Hematopoietic multipotent progenitor cell treated with erythropoietin and hydrocortisone succinate and interleukin-3 and kit ligand, for 15 days (in vitro differentiated cells): ENCODE results near the gene KLF9.
A peak's percentile ranks its signal among the peaks of the same experiment; 100 is the strongest.

Experiments used
- DNase-seq: peaks from one replicate; pipeline ENCODE4 v3.0.0-alpha.2; 2015; ENCODE audit warnings: low spot score

The KLF9 gene

DNA sequence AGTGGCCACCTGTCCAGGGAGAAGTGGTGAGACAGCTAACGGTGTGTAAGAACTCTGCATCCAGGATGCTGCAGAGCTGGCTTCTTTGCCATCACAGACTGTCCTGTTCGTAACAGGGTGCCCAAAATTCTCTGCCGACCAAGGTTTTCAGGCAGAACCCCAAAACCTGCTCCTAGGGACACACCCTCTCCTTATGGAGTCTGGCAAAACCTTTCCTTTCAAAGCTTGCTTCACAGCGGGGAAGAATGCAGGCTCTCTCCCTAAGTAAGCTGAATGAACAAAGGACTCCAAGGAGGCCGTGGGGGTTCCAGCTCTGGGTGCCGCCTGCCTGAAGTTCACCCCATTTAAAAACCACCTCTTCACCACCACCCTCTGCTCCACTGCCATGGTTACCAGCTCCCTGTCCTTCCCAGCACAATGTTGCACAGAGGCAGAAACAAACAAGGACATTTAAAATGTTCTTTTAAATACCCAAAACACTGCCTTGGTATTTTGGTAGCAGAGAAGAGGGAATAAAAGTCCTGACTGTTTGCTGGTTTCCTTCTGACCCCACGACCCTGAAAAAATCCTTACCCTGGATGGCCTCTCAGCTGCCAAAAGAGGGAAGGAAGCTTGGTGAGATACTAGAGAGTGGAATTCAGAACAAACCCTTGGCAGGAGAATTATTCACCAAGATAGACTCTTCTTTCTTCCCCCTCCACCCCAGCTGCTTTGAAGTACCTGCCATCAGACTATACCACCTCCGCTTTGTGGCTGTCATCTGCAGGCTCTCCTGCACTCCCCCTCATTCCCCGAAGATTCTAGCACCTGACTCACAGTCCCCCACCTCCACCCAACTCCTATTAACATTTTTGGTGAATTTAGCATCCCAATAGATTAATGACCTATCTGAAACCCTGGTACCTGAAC is 7.1 kb upstream of the KLF9 start:
- DNase-seq: no peak

DNA sequence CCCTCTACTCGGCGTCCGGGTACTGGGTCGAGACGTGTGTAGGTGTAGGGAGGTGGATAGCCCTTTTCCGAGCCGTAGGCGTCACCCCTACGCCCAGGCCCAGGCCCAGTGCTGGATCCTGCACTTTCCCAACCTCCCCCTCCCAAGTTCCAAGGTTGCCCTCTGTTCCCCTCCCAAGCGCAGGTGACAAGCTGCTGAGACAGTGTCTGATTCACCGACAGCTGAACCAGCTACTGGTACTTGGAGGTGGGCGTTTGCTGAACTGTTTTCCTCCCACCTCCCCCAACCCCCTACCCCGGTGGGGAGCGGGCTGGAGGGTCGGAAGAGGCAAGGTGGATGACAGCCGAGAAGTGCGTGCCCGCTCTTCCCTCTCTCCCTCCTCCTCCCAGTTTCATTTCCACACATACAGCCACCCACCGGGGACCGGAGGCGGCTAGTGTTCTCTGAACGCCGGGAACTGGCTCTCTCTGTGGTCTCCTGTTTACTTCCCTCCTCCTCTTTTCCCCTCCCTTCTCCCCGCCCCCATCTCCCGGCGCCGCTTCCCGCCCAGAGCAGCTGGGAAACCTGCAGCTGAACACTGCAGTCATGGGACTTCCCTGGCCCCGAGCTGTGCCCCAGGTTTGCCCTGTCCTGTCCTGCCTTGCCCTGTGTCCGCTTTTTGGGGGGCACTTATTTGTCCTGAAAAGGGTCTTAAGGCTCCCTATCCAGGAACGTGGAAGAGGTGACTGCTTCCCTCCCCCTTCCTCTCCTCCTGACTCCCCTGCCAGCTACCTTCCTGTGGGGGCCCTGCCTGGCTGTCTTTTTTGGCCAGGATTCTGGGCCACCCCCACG is 6.2 kb upstream of the KLF9 start:
- DNase-seq: no peak

DNA sequence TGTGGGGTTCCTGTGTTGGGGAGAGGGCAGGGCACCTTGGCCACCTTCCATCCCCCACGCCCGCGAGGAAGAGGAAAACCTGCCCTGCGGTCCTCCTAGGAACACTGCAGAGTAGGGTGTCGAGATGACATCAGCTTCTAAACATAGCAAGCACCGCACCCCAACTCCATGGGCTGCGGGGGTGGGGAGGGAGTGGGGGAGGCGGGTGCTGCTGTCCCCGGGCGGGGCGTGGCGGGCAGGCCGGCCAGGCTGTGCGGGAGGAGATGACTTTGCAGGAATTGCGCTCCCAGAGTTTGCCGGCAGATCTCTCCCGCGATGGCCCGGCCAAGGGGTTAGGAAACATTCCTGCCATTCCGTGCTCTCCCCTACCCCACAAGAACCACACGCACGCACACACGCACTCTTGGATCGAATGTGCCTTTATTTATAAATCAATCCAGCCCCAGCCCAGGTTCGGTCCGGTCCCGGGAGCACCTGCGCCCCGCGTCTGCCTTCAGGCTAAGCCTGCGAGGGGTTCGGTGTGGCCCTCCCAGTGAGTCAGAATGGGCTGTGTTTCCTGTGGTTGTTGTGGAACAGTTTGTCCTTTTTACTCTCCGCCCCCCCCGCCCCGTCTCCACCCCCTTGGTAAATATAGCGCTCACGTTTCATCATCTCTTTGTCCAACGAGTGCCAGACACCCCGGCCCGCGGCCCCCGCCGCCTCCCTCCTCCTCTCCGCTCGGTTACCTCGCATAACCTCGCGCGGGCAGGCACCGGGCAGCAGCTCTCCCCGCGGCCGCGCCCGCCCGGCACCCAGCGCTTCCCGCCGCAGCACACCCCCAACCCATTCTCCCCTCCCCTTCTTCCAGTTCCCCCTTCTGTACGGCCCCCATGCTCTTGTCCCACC is 5.3 kb upstream of the KLF9 start:
- DNase-seq: peak; percentile 91

DNA sequence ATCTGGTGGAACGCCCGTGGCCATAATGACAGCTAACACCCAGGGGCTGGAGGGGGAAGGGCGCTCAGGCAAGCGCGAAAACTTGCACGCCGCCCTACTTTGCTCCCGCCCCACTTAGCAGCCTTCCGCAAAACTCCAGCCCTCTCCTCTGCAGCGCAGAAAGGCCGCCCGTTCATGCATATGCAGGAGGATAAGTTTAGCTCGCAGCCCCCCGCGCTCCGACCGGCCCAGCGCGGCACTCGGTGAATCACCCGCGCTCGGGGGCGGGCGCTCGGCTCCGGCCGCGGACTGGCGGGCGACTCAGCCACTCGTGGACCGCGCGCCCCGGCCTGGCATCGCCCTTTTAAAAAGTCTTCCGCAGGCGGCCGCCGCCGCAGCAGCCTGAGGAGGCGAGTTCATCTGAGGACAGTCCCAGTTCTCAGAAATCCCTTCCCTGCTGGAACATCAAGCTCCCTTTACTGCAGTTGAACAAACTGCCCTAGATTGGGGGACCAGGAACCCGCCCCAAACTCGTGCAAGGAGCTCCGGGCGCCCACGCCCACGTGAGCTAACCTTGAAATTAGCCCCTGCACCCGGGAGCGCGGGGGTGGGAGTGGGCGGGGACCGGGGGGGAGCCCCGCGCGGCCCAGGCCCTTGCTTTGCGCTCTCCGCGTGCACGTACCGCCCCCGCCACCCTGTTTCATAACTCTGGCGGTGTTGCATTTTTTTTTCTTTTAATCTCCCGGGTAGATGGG is 4.5 kb upstream of the KLF9 start:
- DNase-seq: peak; percentile 84

- DNase-seq: no peak
These were observed 1.0 kb upstream of the KLF9 start for GRCh38 chr9:70415476-70415875.

GRCh38 chr9:70415041-70415440 is 584 bp upstream of the KLF9 start:
- no peak for DNase-seq

DNA sequence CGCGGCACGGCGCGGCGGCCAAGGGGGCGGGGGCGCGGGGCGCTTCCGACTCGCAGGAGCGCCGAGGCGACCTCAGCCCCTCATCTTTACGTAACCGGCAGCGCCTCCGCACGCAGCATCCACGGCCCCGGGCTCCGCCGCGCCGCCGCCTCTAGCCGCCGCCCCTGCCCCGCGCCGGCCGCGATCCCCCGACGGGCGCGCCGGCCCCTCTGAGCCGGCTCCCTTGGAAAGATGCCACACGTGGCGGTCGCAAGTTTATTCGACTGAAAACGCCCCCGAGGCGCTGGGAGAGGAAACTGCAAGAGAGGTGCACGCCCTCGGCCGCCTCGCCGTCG is 1.0 kb downstream of the KLF9 start:
- no peak for DNase-seq

GRCh38 chr9:70412832-70413463 is 1.5 kb downstream of the KLF9 start:
- DNase-seq: peak; percentile 48

GRCh38 chr9:70411930-70412831 is 2.3 kb downstream of the KLF9 start:
- peak; percentile 78 for DNase-seq

DNA sequence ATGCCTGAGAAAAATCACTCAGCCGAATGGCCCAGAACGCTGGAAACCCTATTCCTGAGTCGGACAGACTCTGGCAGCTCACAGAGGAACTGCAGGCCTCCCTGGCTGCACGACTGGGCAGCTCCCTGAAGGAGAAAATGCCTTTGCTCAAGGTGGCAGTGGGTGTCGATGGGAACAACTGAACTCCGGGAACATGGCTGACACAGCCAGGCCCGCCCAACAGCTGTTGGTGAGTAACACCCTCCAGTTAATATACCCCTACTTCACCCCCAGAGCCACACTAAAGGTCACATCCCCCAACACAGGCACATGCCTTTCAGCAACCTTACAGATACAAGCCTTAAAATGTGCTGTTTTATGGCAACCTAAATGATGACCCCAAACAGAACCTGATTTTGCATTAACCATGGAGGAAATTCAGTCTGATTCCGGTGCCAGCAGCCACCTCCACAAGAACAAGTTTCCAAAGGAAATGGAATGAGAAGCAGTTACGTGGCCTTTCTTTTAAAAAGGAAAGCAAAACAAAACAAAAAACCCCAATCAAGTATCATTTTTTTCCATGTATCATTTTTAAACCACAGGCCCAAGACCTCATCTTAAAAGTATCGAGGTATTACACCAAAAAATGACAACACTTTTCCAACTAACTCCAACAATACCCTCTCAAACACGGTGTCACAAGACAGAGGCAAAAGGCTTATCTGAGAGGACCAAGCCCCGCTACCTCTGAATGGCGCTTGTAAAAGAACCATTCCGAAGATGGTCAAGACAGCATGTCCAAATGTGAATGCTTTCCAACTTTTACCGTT is 3.1 kb downstream of the KLF9 start:
- no peak for DNase-seq

- DNase-seq: no peak
These were observed 4.1 kb downstream of the KLF9 start for GRCh38 chr9:70410368-70410767.

DNA sequence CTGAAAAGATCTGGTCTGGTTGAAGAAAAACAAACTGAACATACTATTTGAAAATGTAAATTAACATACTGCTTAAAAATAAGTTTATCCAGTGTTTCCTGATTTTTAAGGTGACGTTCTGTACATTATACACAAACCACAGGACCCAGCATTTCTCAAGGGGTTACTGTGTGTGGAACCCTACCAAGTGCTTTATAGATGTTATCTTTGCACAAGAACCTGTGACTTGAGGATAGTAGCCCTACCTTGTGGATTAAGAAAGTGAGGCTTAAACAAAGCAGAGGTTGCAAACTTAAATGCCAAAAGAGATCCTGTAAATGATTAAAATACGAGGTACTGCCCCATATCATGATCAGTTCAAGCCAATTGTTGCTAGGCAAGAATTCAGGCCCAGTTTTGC is 4.7 kb downstream of the KLF9 start:
- no peak for DNase-seq

- no peak for DNase-seq
These were observed 5.2 kb downstream of the KLF9 start for GRCh38 chr9:70409280-70409679.

- no peak for DNase-seq
These were observed 5.9 kb downstream of the KLF9 start for GRCh38 chr9:70408393-70409040.

- DNase-seq: no peak
These were observed 7.4 kb downstream of the KLF9 start for GRCh38 chr9:70407081-70407503.

DNA sequence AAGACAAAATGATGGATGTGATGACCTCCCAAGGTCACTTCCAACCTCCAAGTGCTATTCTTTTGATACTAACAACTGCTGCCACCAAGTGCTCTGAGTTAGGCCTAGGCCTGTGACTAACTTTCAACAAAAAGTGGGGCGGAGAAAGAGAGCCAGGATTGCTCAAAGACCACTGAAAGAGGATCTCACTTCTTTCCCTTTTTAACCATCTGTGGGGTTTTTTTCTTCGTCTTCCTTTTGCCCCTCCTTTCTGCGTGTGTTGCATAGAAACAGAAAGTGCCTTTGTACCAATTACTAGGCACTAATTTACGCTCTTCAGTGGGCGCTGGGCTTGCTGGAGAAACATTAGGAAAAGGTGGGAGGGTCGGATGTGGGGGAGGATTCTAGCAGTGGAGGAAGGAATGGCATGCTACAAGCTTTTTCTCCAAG is 8.0 kb downstream of the KLF9 start:
- no peak for DNase-seq

- DNase-seq: no peak
These were observed 8.5 kb downstream of the KLF9 start for GRCh38 chr9:70405808-70406433.

DNA sequence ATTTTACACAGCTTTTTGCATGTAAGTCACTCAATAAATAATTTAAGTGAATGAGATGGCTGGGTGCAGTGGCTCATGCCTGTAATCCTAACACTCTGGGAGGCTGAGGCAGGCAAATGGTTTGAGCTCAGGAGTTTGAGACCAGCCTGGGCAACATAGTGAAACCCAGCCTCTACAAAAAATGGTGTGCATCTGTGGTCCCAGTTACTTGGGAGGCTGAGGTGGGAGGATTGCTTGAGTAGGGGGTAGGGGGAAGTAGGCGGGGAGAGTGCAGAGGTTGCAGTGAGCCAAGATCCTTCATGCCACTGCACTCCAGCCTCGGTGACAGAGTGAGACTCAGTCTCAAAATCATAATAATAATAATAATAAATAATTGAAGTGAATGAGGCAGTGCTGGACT is 10.2 kb downstream of the KLF9 start:
- no peak for DNase-seq
